ELF-1 (cell line): ENCODE results near the gene ME3.

ENCODE experiments used
- DNase-seq: peaks from one replicate; pipeline ENCODE4 v3.0.0-alpha.2; 2016; ENCODE audit warnings: low read depth, low spot score

The ME3 gene

GRCh38 chr11:86461892-86462291 lies 210.5 kb downstream of the ME3 start:
- DNase-seq, result no peak

- DNase-seq, result no peak
These were observed 211.7 kb downstream of the ME3 start for GRCh38 chr11:86460461-86461385.

GRCh38 chr11:86459682-86460460 lies 212.5 kb downstream of the ME3 start:
- DNase-seq, result peak; percentile 45

- no peak for DNase-seq
These were observed 213.4 kb downstream of the ME3 start for GRCh38 chr11:86459002-86459385.

GRCh38 chr11:86458294-86459001 lies 214.0 kb downstream of the ME3 start:
- no peak for DNase-seq

GRCh38 chr11:86456075-86456939 lies 216.1 kb downstream of the ME3 start:
- DNase-seq, result peak; percentile 93

- no peak for DNase-seq
These were observed 219.0 kb downstream of the ME3 start for GRCh38 chr11:86453290-86454030.

- DNase-seq, result no peak
These were observed 222.3 kb downstream of the ME3 start for GRCh38 chr11:86449993-86450629.

- DNase-seq, result no peak
These were observed 224.5 kb downstream of the ME3 start for GRCh38 chr11:86447763-86448480.

GRCh38 chr11:86446924-86447285 lies 225.5 kb downstream of the ME3 start:
- DNase-seq, result no peak

GRCh38 chr11:86446163-86446923 lies 226.1 kb downstream of the ME3 start:
- DNase-seq, result no peak

GRCh38 chr11:86444981-86445380 lies 227.4 kb downstream of the ME3 start:
- DNase-seq, result no peak

GRCh38 chr11:86443415-86443814 lies 229.0 kb downstream of the ME3 start:
- DNase-seq, result no peak

- no peak for DNase-seq
These were observed 229.6 kb downstream of the ME3 start for GRCh38 chr11:86442827-86443226.

GRCh38 chr11:86442420-86442819 lies 230.0 kb downstream of the ME3 start:
- no peak for DNase-seq

- no peak for DNase-seq
These were observed 231.6 kb downstream of the ME3 start for GRCh38 chr11:86440843-86441242.

- DNase-seq, result no peak
These were observed 232.1 kb downstream of the ME3 start for GRCh38 chr11:86440305-86440716.

- no peak for DNase-seq
These were observed 233.7 kb downstream of the ME3 start for GRCh38 chr11:86438685-86439084.

- DNase-seq, result no peak
These were observed 236.7 kb downstream of the ME3 start for GRCh38 chr11:86435711-86436110.
